Measurements from ENCODE around the gene ACTL6B. TPM values are rescaled to one million over a fixed set of nuclear protein-coding genes. Genes with fewer than 3 reads are reported as not detected.

Gene ACTL6B
- total RNA-seq, 4 donors from 2014 or later, result not detected

DNA sequence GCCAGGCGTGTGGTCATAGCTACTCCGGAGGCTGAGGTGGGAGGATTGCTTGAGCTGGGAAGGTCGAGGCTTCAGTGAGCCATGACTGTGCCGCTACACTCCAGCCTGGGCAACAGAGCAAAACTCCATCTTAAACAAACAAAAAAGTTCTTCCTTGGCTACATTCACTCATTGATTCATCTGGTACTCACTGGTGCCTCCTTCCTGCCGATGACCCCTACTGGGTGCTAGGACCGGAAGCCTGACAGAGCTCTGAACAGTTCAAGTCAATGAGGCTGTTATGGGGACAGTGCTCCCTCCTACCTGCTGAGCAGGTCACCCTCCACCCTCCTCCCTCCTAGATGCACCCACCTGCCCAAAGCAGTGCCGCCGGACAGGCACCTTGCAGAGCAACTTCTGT lies 49.1 kb downstream of the ACTL6B start:
- DNase-seq (ENCODE audit: low spot score) (no peak), ATAC-seq (ENCODE audit: low FRiP score) (no peak)
- TF ChIP-seq CTCF (IDR thresholded peaks at IDR 0.05), result no peak

GRCh38 chr7:100606313-100606712 lies 49.9 kb downstream of the ACTL6B start:
- no peak for ATAC-seq (ENCODE audit: low FRiP score)
- TF ChIP-seq CTCF (IDR thresholded peaks at IDR 0.05), result no peak
- no peak for DNase-seq (ENCODE audit: low spot score)

DNA sequence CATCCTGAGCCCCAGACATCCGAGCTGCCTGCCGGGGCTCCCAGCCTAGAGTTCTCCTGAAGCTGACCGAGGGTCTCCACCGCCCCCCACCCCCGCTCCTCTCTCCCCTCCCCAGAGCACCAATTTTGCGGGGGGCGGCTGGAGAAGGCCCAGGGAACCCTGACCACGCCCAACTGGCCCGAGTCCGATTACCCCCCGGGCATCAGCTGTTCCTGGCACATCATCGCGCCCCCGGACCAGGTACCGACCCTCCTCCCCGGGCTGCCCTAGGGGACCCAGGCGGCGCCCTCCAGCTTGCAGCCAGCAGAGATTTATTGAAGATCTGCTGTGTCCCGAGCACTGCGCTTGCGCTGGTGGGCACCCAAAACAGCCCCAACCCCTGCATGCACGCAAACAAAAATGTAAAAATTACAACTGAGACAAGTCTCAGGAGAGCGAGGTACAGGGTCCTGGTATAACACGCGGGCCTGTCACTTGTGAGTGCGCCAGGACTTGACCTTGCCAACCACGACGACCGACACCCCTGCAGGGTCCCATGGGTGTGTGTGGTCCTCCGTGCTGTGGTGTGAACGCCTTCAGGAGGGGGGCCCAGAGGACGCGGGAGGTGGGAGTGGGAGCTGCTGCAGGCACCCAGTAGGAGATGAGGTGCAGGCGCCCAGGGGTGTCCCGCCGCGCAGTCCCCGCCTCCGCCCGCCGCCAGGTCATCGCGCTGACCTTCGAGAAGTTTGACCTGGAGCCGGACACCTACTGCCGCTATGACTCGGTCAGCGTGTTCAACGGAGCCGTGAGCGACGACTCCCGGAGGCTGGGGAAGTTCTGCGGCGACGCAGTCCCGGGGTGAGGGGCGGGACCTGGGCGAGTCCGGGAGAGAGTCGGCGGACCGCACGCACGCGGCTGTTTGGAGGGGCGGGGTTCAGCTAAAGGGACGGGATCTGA lies 51.0 kb downstream of the ACTL6B start:
- no peak for TF ChIP-seq CTCF (IDR thresholded peaks at IDR 0.05)
- no peak for DNase-seq (ENCODE audit: low spot score)
- ATAC-seq (ENCODE audit: low FRiP score), result peak; percentile 18

GRCh38 chr7:100604028-100604975 lies 51.9 kb downstream of the ACTL6B start:
- peak; percentile 71 for ATAC-seq (ENCODE audit: low FRiP score)
- DNase-seq (ENCODE audit: low spot score), result no peak
- peak in 1 of 3 donors; percentile 49 for TF ChIP-seq CTCF (IDR thresholded peaks at IDR 0.05)

DNA sequence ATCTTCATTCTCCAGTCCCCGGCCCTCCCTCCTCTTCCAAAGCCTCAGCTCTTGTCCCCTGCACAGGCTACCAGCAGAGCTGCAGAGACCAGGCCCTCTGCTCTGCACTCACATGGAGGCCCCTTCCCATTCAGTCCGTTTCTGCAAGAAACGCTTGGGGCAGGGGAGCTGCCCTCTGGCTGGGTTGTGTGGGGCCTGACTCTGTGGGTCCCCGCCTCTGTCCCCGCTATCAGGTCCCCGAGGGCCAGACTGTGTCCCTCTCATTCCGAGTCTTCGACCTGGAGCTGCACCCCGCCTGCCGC lies 52.6 kb downstream of the ACTL6B start:
- TF ChIP-seq CTCF (IDR thresholded peaks at IDR 0.05), result no peak
- ATAC-seq (ENCODE audit: low FRiP score), result peak; percentile 6
- DNase-seq (ENCODE audit: low spot score), result no peak

GRCh38 chr7:100602889-100603725 lies 53.1 kb downstream of the ACTL6B start:
- DNase-seq (ENCODE audit: low spot score) (no peak), ATAC-seq (ENCODE audit: low FRiP score) (no peak)
- TF ChIP-seq CTCF (IDR thresholded peaks at IDR 0.05), result no peak

All from omental fat pad (tissue), 4 donors.